Activated T-cell treated with anti-CD3 and anti-CD28 coated beads for 1 hour (primary cell): ENCODE data around the gene HGFAC.

Experiments
- DNase-seq: peaks from one replicate; pipeline ENCODE4 v3.0.0-alpha.2; 2020; ENCODE audit warnings: low read depth

The HGFAC gene

GRCh38 chr4:3462790-3463415 is 21.1 kb downstream of the HGFAC start, which contains the start of gene DOK7:
DOK7 (plus strand) TSS chr4:3463306; CDS start chr4:3463376, 70 bp downstream.
- no peak for DNase-seq

GRCh38 chr4:3463556-3464348 is 22.0 kb downstream of the HGFAC start:
- DNase-seq: no peak

GRCh38 chr4:3464349-3464905 is 22.7 kb downstream of the HGFAC start:
- DNase-seq: no peak

- no peak for DNase-seq
Observed at GRCh38 chr4:3464911-3465697, 23.3 kb downstream of the HGFAC start.

- no peak for DNase-seq
Observed at GRCh38 chr4:3465698-3466671, 24.2 kb downstream of the HGFAC start.

- DNase-seq: no peak
Observed at GRCh38 chr4:3466691-3467600, 25.2 kb downstream of the HGFAC start.

GRCh38 chr4:3467601-3468031 is 25.8 kb downstream of the HGFAC start:
- no peak for DNase-seq

GRCh38 chr4:3468154-3468553 is 26.4 kb downstream of the HGFAC start:
- no peak for DNase-seq

- DNase-seq: no peak
Observed at GRCh38 chr4:3468804-3469203, 27.0 kb downstream of the HGFAC start.

- no peak for DNase-seq
Observed at GRCh38 chr4:3469386-3470243, 27.8 kb downstream of the HGFAC start.

- no peak for DNase-seq
Observed at GRCh38 chr4:3470244-3471097, 28.7 kb downstream of the HGFAC start.

- no peak for DNase-seq
Observed at GRCh38 chr4:3471098-3471760, 29.5 kb downstream of the HGFAC start.

GRCh38 chr4:3471886-3472285 is 30.1 kb downstream of the HGFAC start:
- DNase-seq: no peak

- no peak for DNase-seq
Observed at GRCh38 chr4:3472411-3473141, 30.8 kb downstream of the HGFAC start.

GRCh38 chr4:3473181-3473950 is 31.6 kb downstream of the HGFAC start:
- DNase-seq: no peak
